AML-193 (cell line): ENCODE results near the gene ZNF566.
A peak's percentile ranks its signal among the peaks of the same experiment; 100 is the strongest.

Experiments
- DNase-seq, 2 experiments: peaks; one replicate each; lab custom pipeline; 2025; lab: John Stamatoyannopoulos, UW

ZNF566 gene

DNA sequence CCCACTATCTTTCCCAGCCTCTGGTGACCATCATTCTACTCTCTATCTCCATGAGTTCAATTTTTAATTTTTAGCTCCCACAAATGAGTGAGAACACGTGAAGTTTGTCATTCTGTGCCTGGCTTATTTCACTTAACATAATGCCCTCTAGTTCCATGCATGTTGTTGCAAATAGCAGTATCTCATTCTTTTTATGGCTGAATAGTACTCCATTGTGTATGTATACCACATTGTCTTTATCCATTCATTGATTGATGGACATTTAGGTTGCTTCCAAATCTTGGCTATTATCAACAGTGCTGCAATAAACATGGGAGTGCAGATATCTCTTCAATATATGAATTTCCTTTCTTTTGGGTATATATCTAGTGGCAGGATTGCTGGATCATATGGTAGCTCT, 48.0 kb downstream of the ZNF566 start:
- DNase-seq = no peak

GRCh38 chr19:36436531-36436930, 52.8 kb downstream of the ZNF566 start:
- no peak for DNase-seq

DNA sequence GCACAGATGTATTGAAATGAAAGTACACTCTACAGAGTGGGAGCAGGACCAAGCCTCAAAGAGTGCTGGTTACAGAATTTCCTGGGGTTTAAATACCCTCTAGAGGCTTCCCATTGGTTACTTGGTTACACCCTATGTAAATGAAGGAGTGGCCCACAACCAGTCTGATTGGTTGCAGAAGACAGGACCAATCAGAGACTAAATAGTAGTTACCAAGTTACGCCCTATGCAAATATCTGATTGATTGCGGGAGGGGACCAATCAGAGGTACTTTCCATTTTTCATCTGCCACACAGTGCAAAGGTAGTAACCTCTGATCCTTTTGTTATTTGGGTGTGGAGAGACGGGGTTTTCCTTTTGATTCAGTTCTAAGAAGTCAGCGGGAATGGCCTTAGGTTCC, 65.4 kb downstream of the ZNF566 start:
- no peak for DNase-seq

DNA sequence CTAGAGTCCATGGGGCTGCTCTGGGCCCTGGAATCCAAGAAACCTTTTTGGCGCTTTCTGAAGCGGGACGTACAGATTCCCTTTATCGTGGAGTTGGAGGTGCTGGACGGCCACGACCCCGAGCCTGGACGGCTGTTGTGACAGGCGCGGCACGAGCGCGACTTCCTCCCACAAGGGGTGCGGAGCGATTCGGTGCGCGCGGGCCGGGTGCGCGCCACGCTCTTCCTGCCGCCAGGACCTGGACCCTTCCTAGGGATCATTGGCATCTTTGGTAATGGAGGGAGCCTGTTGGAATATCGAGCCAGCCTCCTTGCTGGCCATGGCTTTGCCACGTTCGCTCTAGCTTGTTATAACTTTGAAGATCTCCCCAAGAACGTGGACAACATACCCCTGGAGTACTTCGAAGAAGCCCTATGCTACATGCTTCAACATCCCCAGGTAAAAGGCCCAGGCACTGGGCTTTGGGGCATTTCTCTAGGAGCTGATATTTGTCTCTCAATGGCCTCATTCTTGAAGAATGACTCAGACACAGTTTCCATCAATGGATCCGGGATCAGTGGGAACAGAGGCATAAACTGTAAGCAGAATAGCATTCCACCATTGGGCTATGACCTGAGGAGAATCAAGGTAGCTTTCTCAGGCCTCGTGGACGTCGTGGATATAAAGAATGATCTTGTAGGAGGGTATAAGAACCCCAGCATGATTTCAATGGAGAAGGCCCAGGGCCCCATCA, 67.4 kb downstream of the ZNF566 start:
- no peak for DNase-seq

GRCh38 chr19:36420961-36421748, 68.2 kb downstream of the ZNF566 start:
- no peak for DNase-seq

- DNase-seq = peak; percentile 64 to 72
These were observed 70.9 kb downstream of the ZNF566 start, which contains the start of gene ZFP82 for GRCh38 chr19:36418287-36419001. Gene ZFP82, minus strand, starts transcription at chr19:36418644. Its CDS starts 8,855 bp downstream, at chr19:36409789.

DNA sequence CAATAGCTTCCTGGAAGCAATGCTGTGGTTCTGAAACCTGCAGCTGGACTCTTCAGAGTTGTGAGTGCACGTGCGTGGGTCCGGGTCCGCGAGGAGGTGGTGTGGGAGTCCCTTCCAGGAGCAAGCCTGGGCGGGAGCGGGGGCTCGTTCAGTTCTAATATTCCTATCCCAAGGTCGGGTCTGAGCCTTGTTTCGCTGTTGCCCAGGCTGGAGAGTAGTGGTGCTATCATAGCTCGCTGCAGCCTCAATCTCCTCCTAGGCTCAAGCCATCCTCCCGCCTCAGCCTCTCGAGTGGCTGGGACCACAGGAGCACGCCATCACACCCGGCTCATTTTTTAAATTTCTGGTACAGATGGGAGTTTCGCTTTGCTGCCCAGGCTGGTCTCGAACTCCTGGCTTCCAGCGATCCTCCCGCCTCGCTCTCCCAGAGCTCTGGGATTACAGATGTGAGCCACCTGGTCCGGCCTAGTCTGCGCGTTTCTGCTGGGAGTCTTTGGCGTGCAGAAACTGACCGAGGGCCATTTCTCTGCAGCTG, 71.5 kb downstream of the ZNF566 start:
- DNase-seq = peak in 1 of 2 experiments; percentile 27

GRCh38 chr19:36409841-36410240, 79.5 kb downstream of the ZNF566 start:
- no peak for DNase-seq

- DNase-seq = no peak
These were observed 81.3 kb downstream of the ZNF566 start for GRCh38 chr19:36408101-36408500.

GRCh38 chr19:36404498-36404897, 84.9 kb downstream of the ZNF566 start:
- no peak for DNase-seq

DNA sequence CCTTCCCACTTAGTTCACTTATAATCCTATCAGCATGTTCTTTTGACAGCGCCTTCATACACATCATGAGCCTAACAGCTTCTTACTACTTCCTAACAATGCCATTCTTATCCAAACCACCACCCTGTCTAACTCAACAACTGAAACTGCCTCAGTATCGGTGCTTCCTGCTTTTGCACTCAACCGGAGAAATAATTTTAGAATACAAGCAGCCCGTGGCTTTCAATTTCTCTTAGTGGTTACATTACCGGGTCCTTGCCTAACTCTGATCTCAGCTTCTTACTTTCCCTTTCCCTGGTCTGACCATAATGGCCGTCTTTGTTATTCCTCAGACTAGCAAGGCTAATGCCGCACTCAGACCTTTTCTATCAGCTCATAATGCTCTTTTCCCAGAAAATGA, 87.9 kb downstream of the ZNF566 start:
- no peak for DNase-seq

- no peak for DNase-seq
These were observed 90.8 kb downstream of the ZNF566 start for GRCh38 chr19:36398571-36398970.
